ENCODE results near the gene ZNF79.

ZNF79 gene

DNA sequence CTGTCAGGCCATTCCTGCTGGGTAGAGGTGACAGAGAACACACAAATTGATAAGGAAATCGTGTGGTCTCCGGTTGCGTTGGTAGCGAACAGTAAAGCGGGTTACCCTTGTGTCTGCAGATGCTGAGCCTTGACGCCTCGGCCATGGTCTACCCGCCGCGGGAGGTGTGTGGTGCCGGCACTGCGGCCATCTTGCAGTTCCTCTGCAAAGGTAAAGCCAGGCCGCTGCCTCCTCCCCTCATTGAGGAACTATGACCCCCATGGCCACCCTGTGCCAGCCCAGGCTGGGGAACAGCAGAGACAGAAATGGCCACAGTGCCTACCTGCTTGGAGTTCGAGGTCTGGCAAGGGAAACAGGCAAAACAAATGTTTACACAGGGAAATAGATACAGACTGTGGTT, 43.4 kb downstream of the ZNF79 start:
- no peak for TF ChIP-seq CTCF (IDR thresholded peaks at IDR 0.05; ENCODE audit: borderline replicate concordance, insufficient read depth, low read depth, low read length)

DNA sequence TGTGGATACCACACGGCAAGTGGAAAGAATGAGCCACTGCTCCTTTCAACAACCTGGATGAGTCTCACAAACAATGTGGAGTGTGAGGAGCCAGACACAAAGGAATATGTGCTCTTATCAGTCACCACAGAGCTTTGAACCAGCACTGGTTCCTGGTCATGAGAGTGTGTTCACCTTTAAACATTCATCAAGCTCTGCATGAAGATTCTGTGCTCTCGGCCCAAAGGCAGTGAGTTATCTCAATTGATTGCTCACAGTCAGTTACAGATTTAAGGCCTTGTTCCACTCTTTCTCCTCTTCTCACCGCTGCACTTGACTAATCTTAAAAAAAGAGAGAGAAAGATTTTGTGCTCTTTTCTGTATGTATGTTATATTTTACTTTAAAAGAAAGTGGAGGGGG, 46.5 kb downstream of the ZNF79 start:
- no peak for TF ChIP-seq CTCF (IDR thresholded peaks at IDR 0.05; ENCODE audit: borderline replicate concordance, insufficient read depth, low read depth, low read length)
- no peak overlapping the region for H3K4me3 ChIP-seq (ENCODE audit: low read depth, low read length)

More for the DNA sequence above, 43.4 kb downstream of the ZNF79 start:
- H3K4me3 ChIP-seq (ENCODE audit: low read depth, low read length), result no peak overlapping the region

DNA sequence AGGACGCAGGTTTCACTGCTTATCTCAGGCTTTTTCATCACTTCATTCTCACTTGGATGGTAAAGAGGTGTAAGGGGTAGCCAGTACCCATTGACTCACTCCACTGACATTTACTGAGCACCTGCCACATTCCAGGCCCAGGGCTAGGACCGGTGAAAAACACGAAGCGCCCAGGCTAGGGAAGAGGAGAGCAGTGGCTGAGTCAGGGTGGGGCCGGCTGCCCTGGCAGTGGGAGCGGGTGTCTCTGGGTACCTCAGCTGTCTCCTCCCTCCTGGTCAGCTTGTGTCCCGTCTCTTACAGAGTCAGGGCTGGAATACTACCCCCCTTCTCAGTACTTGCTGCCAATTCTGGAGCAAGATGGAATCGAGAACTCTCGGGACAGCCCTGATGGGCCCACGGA, 49.3 kb downstream of the ZNF79 start:
- no peak overlapping the region for H3K4me3 ChIP-seq (ENCODE audit: low read depth, low read length)
- TF ChIP-seq CTCF (IDR thresholded peaks at IDR 0.05; ENCODE audit: borderline replicate concordance, insufficient read depth, low read depth, low read length), result no peak

DNA sequence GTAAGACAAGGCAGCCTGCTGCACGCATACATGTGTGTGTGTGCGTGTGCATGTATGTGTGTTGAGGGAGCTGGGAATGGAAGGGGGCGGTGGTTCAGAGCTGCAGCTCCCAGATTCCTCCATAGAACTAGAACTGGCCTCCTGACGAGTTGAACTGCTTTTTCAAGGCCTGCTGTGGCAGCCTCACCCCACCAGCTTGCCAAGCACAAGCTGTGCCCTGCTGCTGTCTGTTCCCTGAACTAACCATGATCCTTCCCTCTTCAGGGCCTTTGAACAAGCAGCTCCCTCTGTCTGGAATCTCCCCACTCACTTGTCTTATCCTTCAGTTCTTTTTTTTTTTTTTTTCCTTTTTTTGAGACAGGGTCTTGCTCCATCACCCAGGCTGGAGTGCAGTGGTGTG, 49.8 kb downstream of the ZNF79 start:
- TF ChIP-seq CTCF (IDR thresholded peaks at IDR 0.05; ENCODE audit: borderline replicate concordance, insufficient read depth, low read depth, low read length), result no peak

DNA sequence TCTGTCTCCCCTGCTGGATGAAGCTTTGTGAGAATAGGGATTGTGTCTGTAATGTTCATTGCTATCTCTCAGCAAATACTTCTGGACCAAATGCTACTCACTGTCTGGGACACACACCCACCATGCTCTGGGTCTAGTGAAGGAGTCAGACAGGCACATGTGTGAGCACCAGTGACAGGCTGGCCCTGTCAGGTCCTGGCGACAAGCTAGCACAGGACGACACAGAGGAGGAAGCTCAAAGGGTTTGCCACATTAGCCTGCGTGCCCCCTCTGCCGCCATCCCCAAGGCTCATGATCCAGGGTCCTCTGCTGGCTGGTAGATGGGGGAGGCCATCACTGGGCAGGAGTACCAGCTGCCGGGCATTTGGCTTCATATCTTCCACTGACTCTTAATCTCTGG, 50.4 kb downstream of the ZNF79 start:
- H3K4me3 ChIP-seq (ENCODE audit: low read depth, low read length), result no peak overlapping the region
- TF ChIP-seq CTCF (IDR thresholded peaks at IDR 0.05; ENCODE audit: borderline replicate concordance, insufficient read depth, low read depth, low read length), result no peak

More for the DNA sequence above, 49.8 kb downstream of the ZNF79 start:
- no peak overlapping the region for H3K4me3 ChIP-seq (ENCODE audit: low read depth, low read length)

DNA sequence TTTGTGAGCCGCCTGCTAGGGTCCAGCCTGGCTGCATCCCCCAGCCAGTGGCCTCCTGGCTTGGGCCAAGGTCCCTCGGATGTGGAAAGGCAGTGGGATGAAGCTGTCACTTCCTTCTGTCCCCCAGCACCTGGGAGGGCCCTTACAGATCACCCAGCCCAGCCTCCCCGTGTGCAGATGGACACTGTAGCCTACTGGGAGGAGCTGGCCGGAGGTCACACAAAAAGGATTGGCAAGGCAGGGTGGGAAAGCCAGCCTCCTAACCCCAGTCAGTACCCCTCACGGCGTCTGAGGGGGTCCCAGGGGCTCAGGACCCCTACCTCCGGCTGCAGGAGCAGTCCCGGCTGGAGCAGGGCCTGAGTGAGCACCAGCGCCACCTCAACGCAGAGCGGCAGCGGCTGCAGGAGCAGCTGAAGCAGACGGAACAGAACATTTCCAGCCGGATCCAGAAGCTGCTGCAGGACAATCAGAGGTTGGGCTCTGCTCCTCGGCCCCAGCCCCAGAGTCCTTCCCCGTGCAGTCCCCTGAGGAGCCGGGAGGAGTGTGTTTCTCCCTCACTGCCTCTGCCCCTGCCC, 55.4 kb downstream of the ZNF79 start:
- no peak for TF ChIP-seq CTCF (IDR thresholded peaks at IDR 0.05; ENCODE audit: borderline replicate concordance, insufficient read depth, low read depth, low read length)
- H3K4me3 ChIP-seq (ENCODE audit: low read depth, low read length), result no peak overlapping the region

DNA sequence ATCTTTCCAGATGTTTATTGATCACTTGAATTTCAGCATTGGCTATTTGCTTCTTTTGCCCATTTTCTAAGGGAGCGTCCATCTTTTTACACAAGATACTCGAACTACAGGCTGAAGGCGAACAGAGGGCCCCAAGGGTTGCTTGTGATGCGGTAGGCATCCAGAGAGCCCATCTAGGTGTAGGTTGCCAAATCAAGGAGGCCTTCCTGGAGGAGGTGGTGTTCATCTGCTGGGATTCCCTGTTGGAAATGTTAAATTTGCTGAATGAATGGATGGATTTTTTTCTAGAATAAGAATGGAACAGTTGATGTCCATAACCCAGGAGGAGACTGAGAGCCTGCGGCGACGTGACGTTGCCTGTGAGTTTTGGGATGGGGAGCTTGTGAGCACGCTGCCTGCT, 58.5 kb downstream of the ZNF79 start:
- H3K4me3 ChIP-seq (ENCODE audit: low read depth, low read length), result no peak overlapping the region
- TF ChIP-seq CTCF (IDR thresholded peaks at IDR 0.05; ENCODE audit: borderline replicate concordance, insufficient read depth, low read depth, low read length), result no peak
